GM23338 (cell line): ENCODE measurements around the gene ZNF438.

ENCODE experiments used
- CREB1 ChIP-seq: fragments of 250-450 bp; sonication (Bioruptor Pico); IDR thresholded peaks from 2 replicates; pipeline ENCODE4 v1.5.0; 2020; ENCODE audit warnings: low read depth, mild to moderate bottlenecking, moderate library complexity
- CTCF ChIP-seq, 2 experiments: fragments of 200-600 bp in 1 of 2; sonication (generic) in 1 of 2; conservative IDR thresholded peaks; 2 replicates each; pipeline versions ENCODE4 v1.5.1 to v1.6.1; 2016 to 2017; ENCODE audit warnings: antibody characterized with exemption in 2 of 2, low read depth in 2 of 2, mild to moderate bottlenecking in 2 of 2, moderate library complexity in 1 of 2
- EZH2phosphoT487 ChIP-seq: fragments of 200-600 bp; sonication (generic); IDR thresholded peaks from one replicate; pipeline ENCODE4 v1.8.1; 2018; ENCODE audit warnings: antibody characterized with exemption; ENCODE audit not compliant: unreplicated experiment
- POLR2AphosphoS5 ChIP-seq: IDR thresholded peaks from 2 replicates; pipeline ENCODE4 v1.6.1; 2016; ENCODE audit warnings: antibody characterized with exemption, low read depth
- REST ChIP-seq: IDR thresholded peaks from one replicate; pipeline ENCODE4 v1.6.1; 2018; ENCODE audit warnings: antibody characterized with exemption; ENCODE audit not compliant: unreplicated experiment

GRCh38 chr10:31033147-31033546 lies 1.5 kb upstream of the ZNF438 start:
- TF ChIP-seq CTCF (conservative IDR thresholded peaks at IDR 0.05; ENCODE audit: low read depth in 2 of 2) (no peak), CREB1 (CRISPR knock-in tag) (no peak), POLR2AphosphoS5 (no peak), EZH2phosphoT487 (no peak), REST (no peak)
